NCI-H748 (cell line): Measurements from ENCODE around the gene LRGUK.
"Not testable (repeated sequence)": the region's sequence is repeated elsewhere in the genome, so short reads cannot be mapped to it uniquely, and the experiment has no call there.

Experiments used
- DNase-seq: peaks from one replicate; lab custom pipeline; 2025; ENCODE audit not compliant: unreplicated experiment; lab: John Stamatoyannopoulos, UW

LRGUK gene

DNA sequence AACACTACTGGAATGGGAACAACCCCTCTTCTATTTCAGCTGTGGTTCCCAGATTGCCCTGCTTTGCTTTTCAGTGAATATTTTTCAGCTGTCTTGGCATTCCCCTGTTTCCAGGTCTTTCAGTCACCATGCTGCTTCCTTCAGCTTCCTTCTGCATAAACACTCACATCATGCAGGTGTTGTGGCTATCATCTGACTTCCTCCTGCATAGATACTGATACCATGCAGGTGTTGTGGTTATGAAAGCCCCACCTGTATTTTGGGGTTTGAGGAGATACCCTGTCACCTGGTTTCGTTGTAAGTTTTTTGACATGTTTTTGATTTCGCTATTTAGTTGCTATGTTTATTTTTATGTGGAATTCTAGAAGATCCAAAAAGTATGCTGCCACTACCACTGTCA lies 118.1 kb downstream of the LRGUK start:
- DNase-seq: no peak

DNA sequence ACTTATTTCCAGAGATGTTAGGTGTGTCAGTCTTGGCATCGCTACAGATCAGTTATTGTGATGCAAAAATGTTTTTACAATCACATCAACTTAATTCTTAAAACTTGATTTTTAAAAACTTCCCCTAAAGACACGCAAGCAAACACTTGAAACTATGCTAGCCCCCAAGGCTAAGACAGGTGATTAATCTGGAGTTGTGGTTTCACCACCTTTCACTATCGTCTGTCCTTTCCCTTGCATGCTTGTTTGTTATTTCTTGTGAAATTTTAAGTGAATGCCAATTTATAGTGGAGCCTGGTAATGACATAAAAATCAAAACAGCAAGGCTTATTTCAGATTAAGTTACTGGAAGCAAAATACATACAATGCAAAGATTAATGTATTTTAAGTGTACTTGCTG lies 119.2 kb downstream of the LRGUK start:
- no peak for DNase-seq

DNA sequence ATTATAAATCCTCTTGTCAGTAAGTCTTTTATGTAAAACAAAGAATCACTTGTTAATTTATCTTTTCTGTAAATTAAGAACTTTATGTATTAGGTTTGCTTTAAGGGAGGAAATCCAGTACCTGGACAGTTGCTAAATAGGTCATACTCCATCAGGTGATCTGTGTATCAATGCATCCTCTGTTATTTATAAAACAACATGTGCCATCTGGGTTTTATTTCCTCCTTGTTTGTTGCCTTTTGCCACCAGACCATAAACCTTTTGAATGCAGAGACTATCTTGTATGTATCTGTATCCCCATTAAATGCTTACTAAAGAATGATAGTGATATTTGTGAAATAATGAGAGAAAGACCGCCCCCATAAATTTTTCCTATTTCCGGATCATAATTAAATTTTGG lies 119.6 kb downstream of the LRGUK start:
- DNase-seq: no peak

DNA sequence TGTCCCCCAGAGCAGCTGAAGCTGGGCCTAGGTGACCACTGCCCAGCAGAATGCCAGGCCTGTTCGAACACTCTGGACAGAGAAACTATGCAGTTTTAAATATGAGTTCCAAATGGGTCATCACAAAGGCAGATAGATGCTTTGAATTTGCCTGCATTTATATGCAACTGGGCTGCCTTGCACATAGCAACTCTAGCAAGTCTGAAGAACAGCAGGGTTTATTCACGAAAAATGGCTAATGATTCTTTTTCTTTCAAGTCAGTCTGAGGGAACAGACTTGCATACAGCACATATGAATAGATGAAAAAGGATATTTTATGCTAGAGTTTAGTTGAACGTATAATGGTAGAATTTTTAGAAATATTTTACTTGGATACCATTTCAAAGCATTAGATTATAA lies 121.1 kb downstream of the LRGUK start:
- no peak for DNase-seq

DNA sequence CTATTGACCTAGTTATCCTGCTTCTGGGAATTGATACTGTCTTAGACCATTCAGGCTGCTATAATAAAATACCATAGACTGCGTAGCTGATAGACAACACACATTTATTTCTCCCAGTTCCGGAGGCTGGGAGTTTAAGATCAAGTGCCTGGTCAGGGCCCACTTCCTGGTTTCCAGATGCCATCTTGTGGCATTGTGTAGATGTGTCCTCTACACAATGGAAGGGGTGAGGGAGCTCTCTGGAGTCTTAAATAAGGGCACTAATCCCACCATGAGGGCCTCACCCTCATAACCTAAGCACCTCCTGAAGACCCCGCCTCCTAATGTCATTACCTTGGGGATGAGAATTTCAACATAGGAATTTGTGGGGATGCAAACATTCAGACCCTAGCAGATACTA lies 127.2 kb downstream of the LRGUK start:
- peak; percentile 23 for DNase-seq

DNA sequence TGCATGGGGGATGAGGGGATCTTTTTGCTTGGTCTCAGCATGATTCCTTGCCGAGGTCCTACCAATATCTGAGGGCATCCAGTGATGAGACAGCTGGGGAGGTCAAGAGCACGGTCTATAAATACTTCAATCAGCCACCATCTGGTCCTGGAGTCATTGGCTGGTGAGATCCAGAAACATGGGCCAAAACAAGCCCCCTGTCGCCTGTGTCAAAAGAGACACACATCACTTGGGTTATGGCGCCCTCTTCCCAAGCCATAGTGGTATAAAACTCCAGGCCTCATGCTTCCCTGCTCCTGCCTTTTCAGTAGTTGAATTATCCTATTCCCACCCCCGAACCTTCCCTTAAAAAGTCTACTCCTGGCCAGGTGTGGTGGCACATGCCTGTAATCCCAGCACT lies 128.7 kb downstream of the LRGUK start:
- peak; percentile 18 for DNase-seq

DNA sequence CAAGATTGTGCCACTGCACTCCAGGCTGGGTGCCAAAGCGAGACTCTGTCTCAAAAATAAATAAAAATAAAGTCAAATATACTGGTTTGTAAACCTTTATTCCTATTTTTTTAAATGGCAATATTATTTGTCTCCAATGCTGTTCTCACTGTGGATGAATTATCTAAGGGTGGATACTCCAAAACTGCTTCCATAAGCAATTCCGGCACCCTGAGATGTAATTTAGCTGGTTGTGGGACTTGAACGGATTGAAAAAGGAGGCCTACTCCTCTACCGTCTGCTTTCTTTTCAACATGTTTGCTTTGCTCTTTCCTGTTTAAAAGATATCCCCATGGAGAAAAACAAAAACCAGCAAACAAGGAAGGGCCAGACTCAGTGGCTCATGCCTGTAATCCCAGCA lies 135.2 kb downstream of the LRGUK start:
- no peak for DNase-seq

DNA sequence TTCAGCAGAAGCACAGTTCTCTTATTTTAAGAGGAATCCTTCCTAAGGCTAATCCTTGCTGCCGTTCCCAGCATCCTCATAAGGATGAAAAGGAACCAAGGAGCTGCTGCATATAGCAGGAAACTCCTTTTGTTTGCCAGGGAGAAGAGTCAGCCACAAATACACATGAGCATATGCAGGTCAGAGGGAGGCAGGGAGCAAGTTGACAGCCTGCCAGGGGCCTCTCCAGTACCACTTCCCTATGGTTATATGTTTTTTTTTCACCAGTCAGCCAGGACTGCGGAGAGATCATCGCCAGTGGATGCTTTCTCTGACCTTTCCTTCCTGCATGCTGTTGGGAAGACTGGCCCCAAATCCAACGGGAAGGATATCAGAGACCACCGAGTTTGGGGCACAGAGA lies 149.8 kb downstream of the LRGUK start:
- DNase-seq: no peak

DNA sequence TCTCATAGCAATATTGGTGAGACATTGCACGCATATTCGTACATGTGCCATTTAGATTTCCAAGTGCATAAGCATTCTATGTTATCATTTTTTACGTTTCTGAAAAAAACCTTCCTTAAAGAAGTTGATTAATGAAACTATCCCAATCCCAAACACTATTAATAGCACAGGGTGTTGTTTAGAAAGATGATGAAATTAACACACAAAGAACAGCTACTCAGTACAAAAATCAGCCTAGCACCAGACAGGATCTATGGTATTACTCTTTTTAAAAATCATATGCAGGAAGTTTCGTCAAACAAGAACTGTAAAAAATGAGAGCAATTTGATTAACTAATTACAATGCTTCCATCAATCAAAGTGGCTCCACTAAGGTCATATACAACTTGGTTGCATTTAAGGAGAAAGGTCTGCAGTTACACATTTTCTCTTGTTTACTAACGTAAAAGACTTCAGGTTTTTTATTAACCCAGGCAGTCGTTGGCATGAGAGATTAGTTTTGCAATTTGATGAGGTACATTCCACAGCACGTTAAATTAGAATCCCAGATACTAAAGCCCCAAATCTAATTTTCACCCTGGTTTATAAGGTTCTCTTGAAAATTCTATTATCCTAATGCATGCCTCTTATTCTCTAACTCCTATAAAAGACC lies 151.5 kb downstream of the LRGUK start:
- DNase-seq: no peak

DNA sequence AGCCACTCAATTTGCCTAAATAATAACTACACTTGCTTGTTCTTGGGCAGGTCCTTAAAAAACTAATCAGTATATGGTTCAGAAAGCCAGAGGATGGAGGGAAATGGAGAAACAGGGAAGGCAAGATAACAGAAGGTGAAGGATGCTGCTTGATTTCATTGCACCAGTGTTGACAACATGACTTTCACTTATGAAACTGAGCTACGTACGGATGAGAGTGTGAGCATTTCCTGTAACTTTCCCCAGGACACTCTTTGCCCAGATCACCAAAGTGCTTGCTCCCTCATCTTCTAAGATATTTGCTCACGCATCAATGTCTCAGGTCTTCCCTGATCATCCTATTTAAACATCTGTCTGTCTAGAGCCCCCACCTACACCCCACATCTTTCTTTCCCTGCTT lies 152.2 kb downstream of the LRGUK start:
- no peak for DNase-seq

DNA sequence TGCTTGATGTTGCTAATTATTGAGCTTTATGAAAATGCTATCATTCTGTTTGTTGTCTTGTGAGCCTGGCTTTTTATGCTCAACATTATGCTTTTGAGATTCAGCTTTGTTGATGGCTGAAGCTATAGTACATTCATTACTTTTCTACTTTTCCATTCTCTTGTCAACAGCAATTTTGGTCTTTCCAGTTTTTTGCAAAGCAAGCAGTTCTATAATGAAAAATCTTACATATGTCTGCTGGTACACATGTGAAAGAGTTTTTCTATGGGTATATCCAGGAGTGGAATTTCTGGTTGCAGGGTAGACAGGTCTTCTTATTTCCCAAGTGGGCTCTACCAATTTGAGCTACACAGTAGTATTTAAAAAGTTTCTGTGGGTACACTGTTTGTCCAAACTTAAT lies 152.8 kb downstream of the LRGUK start:
- no peak for DNase-seq

DNA sequence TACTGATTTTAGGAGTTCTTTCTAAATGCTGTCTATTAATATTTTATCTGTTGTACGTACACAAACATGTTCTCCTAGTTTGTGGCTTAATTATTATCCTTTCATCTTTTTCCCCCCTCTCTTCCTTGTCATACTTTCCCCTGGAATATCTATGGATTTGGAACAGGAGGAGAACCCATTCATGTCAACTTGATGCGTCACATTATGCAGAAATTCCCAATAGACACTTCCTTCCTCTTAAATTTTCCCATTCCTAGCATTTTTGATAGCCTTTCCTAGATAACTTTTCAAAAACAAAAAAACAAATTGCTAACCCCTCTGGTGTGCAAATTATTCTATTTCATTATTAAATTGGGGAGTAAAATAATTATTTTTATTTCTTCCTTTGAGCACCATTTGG lies 153.4 kb downstream of the LRGUK start:
- no peak for DNase-seq

DNA sequence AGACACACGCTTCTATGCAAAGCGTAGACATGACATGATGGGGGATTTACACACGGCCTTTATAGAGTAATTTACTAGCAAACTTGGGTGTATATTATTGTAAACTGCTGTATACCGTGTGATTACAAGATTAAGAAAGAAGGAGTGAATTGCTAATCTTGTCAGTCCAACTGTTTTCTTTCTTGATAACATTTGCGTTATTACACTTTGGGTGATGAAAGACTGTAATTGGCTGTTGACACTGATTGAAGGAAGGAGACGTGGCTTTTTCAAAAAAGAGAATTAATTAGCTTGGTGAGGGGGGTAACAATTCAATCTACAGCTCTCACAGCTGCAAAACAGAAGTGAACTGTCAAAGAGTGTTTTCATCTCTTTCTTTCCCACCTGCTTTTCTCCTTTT lies 156.9 kb downstream of the LRGUK start:
- no peak for DNase-seq

DNA sequence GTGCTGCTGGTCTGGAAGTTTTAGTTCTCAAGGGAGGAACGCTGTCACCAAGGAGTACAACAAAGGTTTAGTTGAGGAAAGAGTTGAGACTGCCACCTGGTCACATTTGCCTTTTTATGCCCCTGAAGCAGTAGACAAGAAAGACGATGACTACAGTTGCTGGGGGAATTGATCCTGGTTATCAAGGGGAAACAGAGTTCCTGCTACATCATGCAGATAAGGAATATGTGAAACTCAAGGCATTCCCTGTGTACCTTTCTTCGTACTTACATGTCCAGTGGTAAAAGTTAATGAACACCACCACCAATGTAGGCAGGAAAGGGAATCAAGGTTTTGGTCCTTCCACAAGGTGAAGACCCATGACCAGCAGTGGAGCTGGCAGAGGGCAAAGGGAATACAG lies 157.8 kb downstream of the LRGUK start:
- no peak for DNase-seq

DNA sequence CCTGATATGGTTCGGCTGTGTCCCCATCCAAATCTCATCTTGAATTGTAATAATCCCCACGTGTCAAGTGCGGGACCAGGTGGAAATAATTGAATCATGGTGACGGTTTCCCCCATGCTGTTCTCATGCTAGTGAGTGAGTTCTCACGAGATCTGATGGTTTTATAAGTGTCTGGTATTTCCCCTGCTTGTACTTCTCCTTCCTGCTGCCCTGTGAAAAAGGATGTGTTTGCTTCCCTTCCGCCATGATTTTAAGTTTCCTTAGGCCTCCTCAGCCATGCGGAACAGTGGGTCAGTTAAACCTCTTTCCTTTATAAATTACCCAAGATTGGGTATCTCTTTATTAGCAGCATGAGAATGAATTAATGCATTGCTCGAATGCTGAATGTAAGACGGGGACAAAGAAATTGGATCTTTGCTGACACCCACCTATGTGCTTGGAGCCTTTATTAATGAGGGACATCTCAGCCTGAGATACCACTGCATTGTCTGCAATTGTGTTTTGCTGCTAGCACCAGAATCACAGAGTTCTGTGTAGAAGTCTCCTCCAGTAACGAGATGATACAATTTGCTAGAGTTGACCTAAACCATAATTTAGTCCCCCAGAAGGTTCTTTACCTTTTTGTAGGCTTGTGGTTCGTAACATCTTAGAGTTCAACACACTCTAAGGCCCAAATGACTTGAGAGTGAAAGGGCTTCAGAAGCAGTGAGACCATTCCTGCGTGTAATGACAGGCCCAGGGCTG lies 160.9 kb downstream of the LRGUK start:
- DNase-seq: no peak

DNA sequence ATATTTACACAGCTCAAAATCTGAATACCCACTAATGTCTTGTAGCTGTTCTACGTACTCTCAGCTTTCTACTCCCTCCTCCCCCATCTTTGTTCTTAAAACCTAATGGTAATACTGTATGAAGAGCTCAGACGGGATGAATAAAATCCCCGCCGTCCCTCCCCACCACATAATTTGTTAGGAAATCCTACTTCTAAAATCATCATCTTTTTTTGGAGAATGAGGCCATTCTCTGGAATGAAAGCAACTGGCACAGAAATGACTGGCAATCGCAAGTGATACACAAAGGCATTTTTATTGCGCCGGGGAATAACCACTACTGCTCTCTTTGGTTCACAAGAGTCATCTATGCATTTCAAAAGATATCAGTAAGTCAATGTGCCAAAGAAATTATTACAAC lies 162.3 kb downstream of the LRGUK start:
- DNase-seq: no peak

DNA sequence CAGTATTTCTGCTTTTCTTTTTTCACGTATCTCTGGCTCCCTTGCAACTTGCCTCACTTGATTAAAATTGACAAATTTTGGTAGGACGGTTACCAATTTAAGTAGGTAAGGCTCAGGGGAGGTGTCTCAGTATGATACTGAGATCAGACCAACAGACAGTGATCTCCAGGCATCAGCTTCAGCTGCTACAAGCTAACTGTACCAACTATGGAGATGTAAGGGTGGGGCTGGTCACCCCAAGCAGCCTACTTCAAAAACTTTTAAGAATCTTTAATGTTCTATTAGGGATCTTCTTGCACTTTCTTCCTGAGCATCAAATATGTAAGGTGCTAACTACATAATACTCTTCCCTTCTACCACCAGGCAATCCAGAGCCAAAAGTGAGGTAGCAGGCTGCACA lies 162.7 kb downstream of the LRGUK start:
- DNase-seq: no peak

DNA sequence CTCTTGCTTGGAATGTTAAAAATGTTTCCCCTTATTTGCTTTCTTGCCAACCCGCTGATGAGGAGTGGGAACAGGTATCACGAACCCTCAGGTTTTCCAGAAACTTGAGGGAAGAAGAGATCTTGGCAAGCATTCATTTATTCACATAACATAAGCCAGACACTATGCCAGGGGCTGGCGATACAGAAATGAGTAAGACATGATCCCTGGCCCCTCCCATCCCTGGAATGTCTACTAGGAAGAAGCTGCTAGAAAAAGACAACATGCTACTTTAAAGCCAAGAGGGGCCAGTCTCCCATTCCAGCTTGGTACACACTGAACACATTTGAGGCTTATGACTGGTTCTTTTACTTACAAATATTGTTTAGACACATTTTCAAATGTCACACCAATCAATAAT lies 163.1 kb downstream of the LRGUK start:
- no peak for DNase-seq

DNA sequence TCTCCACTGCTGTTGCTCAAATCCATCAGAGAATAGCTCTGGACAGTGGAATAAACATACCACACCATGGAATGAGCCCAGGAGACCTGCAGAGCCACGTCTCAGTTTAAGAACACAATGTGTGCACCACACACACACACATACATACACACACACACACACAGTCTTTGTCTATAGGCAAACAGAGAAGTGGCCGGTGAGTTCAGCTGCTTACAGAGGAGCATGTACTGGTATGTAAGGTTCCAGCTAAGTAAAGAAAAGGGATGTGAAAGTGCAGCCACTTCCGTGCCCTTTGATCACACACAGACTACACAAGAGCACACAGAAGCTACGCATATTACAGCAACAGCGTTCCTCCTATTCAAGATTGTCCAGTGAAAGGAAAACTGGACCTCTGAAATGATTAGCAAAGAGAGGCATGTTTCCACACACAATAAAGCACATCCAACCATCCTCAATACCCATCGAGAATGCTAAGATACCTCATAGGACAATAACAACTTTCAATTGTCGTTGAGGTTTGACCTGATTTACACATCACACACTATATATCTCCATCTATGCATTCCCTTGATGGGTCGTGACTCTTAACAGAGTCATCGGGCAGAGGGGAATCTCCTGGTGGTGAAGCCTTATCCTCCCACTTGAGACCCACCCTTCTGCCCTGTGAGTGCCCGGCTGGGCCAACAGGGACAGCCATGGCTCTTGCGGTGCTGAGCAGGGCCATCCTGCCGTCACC lies 166.0 kb downstream of the LRGUK start:
- no peak for DNase-seq

DNA sequence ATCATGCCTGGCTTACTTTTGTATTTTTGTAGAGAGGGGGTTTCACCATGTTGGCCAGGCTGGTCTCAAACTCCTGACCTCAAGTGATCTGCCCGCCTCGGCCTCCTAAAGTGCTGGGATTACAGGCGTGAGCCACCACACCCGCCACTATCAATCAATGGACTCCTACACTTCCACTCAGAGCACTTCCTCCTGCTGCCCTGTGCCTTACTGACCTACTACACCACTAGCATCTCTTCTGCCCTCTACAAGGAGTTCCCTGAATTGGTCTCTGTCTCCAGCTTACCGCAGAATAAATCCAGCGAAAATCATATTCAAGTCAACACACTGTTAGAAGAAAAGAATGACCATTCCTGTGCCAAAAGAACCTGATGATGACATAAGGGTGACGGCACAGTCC lies 168.8 kb downstream of the LRGUK start:
- DNase-seq: not testable (repeated sequence)

DNA sequence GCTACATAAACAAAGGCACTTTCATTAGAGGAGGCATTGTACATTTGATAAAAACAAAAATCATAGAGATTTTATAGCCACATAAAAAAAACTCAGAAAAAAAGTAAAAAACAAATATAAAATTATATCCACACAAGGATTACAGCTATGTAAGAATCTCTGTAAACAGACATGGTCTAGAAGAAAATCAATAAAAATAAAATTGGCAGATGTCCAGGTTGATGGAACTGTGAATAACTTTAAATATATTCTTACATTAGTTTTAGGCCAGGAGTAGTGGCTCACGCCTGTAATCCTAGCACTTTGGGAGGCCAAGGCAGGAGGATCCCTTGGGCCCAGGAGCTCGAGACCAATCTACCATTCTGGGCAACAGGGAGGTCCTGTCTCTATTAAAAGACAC lies 170.3 kb downstream of the LRGUK start:
- no peak for DNase-seq
